COLO668 (cell line): ENCODE data around the gene LRRC53.

Experiments
- DNase-seq: peaks from one replicate; lab custom pipeline; 2025; ENCODE audit not compliant: unreplicated experiment; lab: John Stamatoyannopoulos, UW

Gene LRRC53

DNA sequence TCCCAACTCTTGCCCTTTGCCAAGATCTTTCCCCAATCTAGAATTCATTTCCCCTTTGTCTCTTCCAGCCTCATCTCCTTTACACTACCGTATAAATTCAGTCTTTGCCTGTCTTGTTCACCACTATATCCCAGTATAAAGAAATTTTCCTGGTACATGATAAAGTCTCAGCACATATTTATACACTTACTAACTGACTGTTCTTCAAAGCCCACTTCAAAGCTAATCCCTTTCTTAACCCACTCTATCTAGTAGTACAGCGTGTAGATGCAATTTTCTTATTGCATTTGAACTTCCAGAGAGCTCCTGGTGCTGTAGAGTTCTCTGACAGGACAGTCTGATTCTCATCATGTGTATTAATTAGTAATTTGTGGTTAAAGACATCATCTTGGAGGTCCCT, 78.1 kb downstream of the LRRC53 start:
- DNase-seq: no peak

DNA sequence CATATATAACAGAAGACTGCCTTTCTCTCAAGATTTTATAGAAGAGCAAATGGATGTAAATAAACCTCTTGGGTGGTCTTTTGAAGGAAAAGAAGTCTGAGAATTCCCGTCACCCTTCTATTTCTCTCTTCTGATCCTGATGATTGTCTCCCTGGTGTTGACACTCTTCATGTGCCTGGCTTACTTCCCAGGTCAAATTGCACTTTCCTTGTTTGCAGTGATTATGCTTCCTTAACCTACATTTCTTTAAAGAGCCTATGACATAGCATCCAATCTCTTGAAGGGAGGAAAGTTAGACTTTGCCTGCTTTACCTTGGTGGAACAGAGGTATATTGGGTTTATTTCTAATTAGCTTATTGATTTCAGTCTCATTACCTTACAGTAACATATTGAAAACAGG, 80.1 kb downstream of the LRRC53 start:
- DNase-seq: no peak

DNA sequence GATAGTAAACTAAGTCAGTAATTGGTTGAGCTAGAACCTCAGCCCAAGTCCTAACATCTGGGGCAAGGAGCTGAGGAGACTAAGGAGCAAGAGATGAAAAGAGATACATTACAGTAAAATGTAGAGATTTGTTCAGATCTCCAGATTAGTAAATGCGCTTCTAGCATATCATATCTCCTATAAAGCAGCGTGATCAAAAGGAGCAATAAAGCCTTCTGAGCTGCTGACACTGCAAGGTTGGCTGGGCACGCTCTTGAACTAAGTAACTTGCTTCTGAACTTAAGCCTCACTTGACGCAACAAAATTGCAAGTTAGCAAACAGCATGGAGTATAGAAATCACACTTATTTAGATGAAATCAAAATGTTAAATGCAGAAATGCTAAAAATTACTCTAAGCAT, 80.9 kb downstream of the LRRC53 start:
- no peak for DNase-seq

DNA sequence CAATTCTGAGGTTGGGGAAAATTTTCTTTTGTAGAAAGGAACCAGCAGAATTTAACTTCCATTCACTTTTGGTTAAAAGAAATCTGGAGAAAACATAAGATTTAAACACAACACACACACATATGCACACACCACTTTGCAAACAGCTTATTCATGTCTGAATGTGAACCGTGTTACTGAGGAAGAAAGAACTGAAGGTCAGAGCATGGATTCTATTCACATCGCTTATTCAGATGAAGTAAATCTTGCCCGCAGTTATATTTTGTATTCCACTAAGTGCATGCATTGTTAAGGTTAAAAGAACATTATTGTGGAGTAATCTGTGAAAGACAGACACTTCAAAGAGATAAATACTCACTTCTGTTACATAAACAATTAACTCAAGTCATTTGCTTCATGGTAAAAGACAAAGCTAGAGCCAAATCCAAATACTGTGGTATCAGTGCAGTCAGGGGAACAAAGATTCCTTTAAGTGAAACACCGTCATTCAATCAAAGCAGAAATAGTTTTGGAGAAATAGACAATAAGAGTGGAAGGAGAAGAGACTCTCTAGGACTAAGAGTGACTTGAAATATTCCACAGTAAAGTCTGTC, 82.0 kb downstream of the LRRC53 start:
- no peak for DNase-seq

DNA sequence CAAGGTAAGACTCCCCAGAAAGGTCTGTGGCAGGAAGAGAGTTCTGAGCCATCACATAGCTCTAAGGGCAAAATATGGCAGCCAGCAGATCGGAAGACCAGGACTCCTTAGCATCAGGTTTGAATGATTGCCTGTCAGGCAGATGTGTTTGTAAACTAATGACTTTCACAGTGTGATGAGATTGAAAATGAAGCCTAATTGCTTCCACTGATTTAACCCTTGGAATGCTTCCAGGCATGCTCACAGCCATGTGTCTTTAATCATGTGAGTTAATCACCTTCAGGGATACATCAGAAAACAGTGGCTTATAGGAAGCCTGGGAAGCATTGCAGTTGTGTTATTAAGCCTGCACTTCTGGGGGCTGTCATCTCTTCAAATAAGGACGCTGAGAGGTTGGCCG, 82.8 kb downstream of the LRRC53 start:
- DNase-seq: no peak

DNA sequence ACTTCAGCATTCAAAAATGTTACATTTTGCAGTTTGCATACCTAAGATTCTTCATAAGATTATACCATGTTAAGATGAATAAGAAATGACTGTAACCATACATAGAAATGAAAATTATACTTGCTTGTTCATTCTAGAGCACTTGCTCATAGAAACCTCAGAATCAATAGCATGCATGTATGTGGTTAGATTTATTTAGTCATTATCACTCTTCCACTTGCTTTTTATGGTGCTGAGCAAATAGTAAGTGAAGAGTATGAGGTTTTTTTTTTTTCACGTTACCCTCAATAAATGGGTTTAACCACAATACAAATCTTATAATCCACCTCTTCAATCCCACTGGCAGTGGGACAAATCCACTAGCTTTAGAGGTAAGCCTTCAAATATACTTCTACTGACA, 84.7 kb downstream of the LRRC53 start:
- DNase-seq: no peak

DNA sequence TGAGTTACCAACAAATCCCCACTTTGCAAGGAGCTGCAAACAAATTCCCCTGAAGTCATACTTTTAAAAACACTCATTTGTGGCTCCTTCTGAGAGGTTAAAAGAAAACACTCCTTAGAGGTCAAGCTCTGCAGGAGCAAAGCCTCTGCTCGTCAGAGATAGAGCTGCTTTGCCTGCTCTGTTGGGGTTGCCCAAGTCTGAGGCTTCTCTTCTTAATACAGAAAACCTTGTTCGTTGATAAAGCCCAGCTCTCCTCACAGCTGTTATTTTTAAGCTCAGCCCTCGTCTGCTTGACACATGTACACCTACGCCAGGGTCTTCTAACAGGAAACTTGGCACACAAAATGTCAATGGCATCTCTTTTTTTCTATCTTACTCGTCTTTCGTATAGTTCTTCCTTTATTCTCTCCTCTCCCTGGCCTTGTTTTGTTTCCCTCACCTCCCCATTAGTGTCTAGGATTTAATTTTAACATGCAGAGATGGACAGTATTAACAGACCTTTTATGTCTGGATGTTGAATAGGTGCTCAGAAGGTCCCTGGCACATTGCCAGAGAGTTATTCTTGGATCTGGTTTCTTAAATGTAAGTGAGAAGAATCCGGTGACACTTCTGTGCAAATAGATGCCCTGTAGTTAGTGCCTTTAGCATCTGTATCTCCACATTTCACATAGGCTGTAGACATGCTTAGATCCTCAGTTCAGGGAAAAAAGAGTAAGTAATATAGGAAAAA, 86.0 kb downstream of the LRRC53 start:
- no peak for DNase-seq

DNA sequence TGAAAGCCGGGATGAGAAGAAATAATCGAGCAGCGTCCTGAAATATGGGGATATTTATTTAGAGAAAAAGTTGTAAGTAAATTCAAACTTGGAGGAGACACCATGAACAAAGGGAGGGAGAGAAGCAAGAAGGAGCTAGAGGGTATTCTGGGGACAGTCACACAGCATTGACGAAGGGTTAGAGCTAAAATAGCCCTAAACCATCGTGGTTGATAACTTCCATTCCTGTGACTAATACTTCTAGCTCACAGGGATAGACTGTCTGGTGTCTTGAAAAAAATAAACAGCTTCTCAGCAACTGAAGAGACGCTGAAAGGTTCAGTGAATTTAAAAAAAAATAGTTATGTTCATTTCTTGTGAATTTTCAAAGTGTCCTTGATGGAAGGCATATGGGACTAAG, 86.7 kb downstream of the LRRC53 start:
- DNase-seq: no peak

DNA sequence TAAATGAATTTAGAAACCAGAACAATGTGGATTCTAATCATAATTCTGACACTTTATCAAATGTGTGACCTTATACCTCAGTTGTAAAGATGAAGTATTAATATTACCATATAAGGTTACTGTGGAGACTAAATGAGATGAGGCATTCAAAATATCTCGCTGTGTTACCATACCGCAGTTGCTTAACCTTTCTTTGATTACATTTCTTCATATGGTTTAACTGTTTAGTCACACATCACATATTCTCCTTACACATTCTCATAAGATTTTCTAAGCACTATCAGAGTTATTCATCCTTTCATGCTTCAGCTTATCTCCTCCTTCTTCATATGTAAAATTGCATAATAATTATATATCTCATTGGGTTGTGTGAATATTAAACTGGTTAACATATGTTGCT, 88.9 kb downstream of the LRRC53 start:
- DNase-seq: no peak

DNA sequence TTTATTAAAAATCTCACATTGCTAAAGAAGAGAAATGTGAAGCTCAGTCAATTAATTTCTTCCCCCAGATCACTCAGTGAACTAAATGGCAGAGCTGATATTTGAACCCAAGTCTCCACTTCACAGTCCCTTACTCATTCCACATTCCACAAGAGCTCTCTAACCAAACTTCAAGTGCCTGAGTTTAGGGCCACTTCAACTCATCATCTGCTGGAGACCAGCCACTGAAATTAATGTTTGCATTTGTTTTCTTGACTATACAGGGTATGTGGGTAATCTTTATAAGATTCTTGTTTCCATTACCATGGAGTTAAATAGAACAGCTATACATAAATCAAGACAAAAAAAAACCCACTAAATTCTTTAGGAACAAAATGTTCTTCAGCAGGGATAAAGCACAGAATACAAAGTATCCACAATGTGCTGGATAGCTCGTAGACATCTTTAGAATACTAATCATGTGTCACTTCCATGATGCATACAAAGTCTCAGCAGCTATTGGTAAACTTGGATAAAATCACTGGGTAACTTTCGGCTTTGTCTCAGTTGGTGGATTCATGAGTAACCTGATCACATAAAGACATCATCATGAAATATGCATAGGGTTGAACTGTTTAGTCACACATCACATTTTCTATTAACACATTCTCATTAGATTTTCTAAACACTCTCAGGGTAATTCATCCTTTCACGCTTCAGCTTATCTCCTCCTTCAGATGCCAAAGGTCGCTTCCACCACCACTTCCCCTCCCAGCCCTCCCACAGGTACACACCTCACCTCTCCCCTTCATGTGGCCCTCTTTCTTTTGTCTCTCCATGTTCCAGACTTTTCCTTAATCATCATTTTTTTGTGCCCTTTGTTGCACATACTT, 89.8 kb downstream of the LRRC53 start:
- no peak for DNase-seq

DNA sequence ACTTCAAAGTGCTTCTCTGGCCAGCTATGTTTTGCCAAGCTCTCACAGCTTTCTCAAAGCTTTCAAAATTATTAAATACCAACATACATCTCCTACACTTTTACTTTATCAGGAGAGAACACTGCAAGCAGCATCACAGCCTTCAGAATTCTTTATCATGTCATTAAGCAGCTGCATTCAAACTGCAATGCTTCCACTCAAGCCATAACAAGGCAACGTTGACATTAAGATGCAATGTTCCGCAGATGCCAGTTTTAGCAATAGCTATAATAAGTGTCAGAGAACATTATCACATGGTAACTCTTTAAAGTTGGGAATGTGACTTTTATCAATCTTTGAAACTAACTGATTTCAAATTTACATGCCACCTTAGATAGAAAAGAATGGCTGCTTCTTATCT, 91.9 kb downstream of the LRRC53 start:
- no peak for DNase-seq
